ENCODE measurements around the gene THY1. TPM values are rescaled to one million over a fixed set of nuclear protein-coding genes. Genes with fewer than 3 reads are reported as not detected.

The THY1 gene
- total RNA-seq, 1 donor from 2014 or later, result 49.2 TPM

- H3K4me1 Mint-ChIP-seq, result peaks cover 71% of the 10 kb centered on the region
- peaks cover 15% of the 10 kb centered on the region for H3F3A ChIP-seq (ENCODE audit: low read depth)
- no peaks in the 10 kb centered on the region for H3K36me3 ChIP-seq
- TF ChIP-seq CTCF (IDR thresholded peaks at IDR 0.05) (no peak), EZH2 (IDR thresholded peaks at IDR 0.05) (no peak), EZH2phosphoT487 (IDR thresholded peaks at IDR 0.05) (no peak)
- H3K9me3 ChIP-seq (ENCODE audit: low read depth), result no peaks in the 10 kb centered on the region
- H3K27me3 Mint-ChIP-seq (ENCODE audit: insufficient read depth, low read depth), result peaks cover 11% of the 10 kb centered on the region
- no peaks in the 10 kb centered on the region for H3K79me2 ChIP-seq (ENCODE audit: low read depth)
- no peaks in the 10 kb centered on the region for H3K36me3 Mint-ChIP-seq
- no peak for DNase-seq (ENCODE audit: low spot score)
- peaks cover 3% of the 10 kb centered on the region for H3K27me3 ChIP-seq
- H3K4me3 Mint-ChIP-seq, result no peak overlapping the region
- H2AFZ ChIP-seq (replicated peaks), result no peak overlapping the region
- no peaks in the 10 kb centered on the region for H4K20me1 ChIP-seq (ENCODE audit: low read depth)
- no peak overlapping the region for H3K4me2 ChIP-seq
- no peak overlapping the region for H3K27ac ChIP-seq
- H3K27ac Mint-ChIP-seq, result no peak overlapping the region
- H3K9ac ChIP-seq, result no peak overlapping the region
- peaks cover 38% of the 10 kb centered on the region for H3K4me1 ChIP-seq
- peaks cover 2% of the 10 kb centered on the region for H3K9me3 Mint-ChIP-seq
- no peak overlapping the region for H3K4me3 ChIP-seq
These were observed 51.8 kb downstream of the THY1 start for GRCh38 chr11:119371067-119371601.

GRCh38 chr11:119370486-119371046 lies 52.4 kb downstream of the THY1 start:
- H3K4me1 ChIP-seq, result peaks cover 33% of the 10 kb centered on the region

GRCh38 chr11:119369132-119369925 lies 53.6 kb downstream of the THY1 start:
- Mint-ChIP-seq H3K4me3 (no peak overlapping the region), H3K27ac (no peak overlapping the region), H3K36me3 (no peaks in the 10 kb centered on the region), H3K4me1 (peaks cover 62% of the 10 kb centered on the region), H3K9me3 (peaks cover 2% of the 10 kb centered on the region), H3K27me3 (ENCODE audit: insufficient read depth, low read depth) (peaks cover 21% of the 10 kb centered on the region)
- TF ChIP-seq CTCF (IDR thresholded peaks at IDR 0.05) (no peak), EZH2 (IDR thresholded peaks at IDR 0.05) (no peak), EZH2phosphoT487 (IDR thresholded peaks at IDR 0.05) (no peak)
- H3K4me1 ChIP-seq, result peaks cover 20% of the 10 kb centered on the region
- H3K36me3 ChIP-seq, result no peaks in the 10 kb centered on the region
- peak overlapping the region; percentile 3 for H3K4me2 ChIP-seq
- H3F3A ChIP-seq (ENCODE audit: low read depth), result no peaks in the 10 kb centered on the region
- no peaks in the 10 kb centered on the region for H3K9me3 ChIP-seq (ENCODE audit: low read depth)
- H3K79me2 ChIP-seq (ENCODE audit: low read depth), result no peaks in the 10 kb centered on the region
- H3K9ac ChIP-seq, result no peak overlapping the region
- H3K27me3 ChIP-seq, result peaks cover 21% of the 10 kb centered on the region
- no peak overlapping the region for H3K27ac ChIP-seq
- peaks cover 12% of the 10 kb centered on the region for H4K20me1 ChIP-seq (ENCODE audit: low read depth)
- H3K4me3 ChIP-seq, result no peak overlapping the region
- H2AFZ ChIP-seq (replicated peaks), result no peak overlapping the region
- DNase-seq (ENCODE audit: low spot score), result no peak

More at GRCh38 chr11:119370486-119371046, 52.4 kb downstream of the THY1 start:
- no peaks in the 10 kb centered on the region for H3K79me2 ChIP-seq (ENCODE audit: low read depth)
- no peak overlapping the region for H3K4me3 Mint-ChIP-seq
- no peaks in the 10 kb centered on the region for H3K36me3 Mint-ChIP-seq
- H3K27ac ChIP-seq, result no peak overlapping the region
- H3K9me3 Mint-ChIP-seq, result peaks cover 2% of the 10 kb centered on the region
- no peak overlapping the region for H3K4me3 ChIP-seq
- H3F3A ChIP-seq (ENCODE audit: low read depth), result peaks cover 10% of the 10 kb centered on the region
- H3K27me3 Mint-ChIP-seq (ENCODE audit: insufficient read depth, low read depth), result peaks cover 11% of the 10 kb centered on the region
- DNase-seq (ENCODE audit: low spot score), result no peak
- H3K36me3 ChIP-seq, result no peaks in the 10 kb centered on the region
- H3K27me3 ChIP-seq, result peaks cover 8% of the 10 kb centered on the region
- no peak overlapping the region for H2AFZ ChIP-seq (replicated peaks)
- no peak overlapping the region for H3K9ac ChIP-seq
- no peaks in the 10 kb centered on the region for H4K20me1 ChIP-seq (ENCODE audit: low read depth)
- H3K9me3 ChIP-seq (ENCODE audit: low read depth), result no peaks in the 10 kb centered on the region
- no peak overlapping the region for H3K4me2 ChIP-seq
- peaks cover 66% of the 10 kb centered on the region for H3K4me1 Mint-ChIP-seq
- TF ChIP-seq CTCF (IDR thresholded peaks at IDR 0.05) (no peak), EZH2phosphoT487 (IDR thresholded peaks at IDR 0.05) (no peak), EZH2 (IDR thresholded peaks at IDR 0.05) (no peak)
- H3K27ac Mint-ChIP-seq, result no peak overlapping the region

Data from neural progenitor cell (in vitro differentiated cells).